A549 (cell line): ENCODE data around the gene TOP2A. TPM values are rescaled to one million over a fixed set of nuclear protein-coding genes. Genes with fewer than 3 reads are reported as not detected.

ENCODE experiments used
- ATAC-seq, 2 experiments: fragments of 200-7000 bp in 1 of 2; fragments of >200 bp in 1 of 2; cut with Nextera tagmentation in 1 of 2; cut with Tn5 transposase in 1 of 2; 3 replicates each; pipeline versions ENCODE4 v1.8.0 to v1.9.1; 2018 to 2020; ENCODE audit warnings: mild to moderate bottlenecking in 1 of 2, moderate library complexity in 1 of 2
- CTCF ChIA-PET: fragments of 300-600 bp; sonication (Branson Sonifier 250); formaldehyde crosslinking; extraction: SDS; loops from one replicate; lab custom pipeline; 2021; ENCODE audit warnings: antibody characterized with exemption, inconsistent platforms; lab: Yijun Ruan, JAX
- POLR2A ChIA-PET: fragments of 350-600 bp; formaldehyde crosslinking; extraction: SDS; loops from one replicate; lab custom pipeline; 2021; ENCODE audit warnings: antibody characterized with exemption, inconsistent platforms; lab: Yijun Ruan, JAX
- DNase-seq, 2 experiments: peaks; one replicate each; pipeline versions ENCODE4 v3.0.0 to v3.0.0-alpha.2; 2011 to 2016; ENCODE audit warnings: low read depth in 1 of 2, low spot score in 1 of 2
- FAIRE-seq: peaks from 2 replicates; lab custom pipeline; 2011; peaks lifted over from hg19 to GRCh38; lab: Jason Lieb, UNC
- H3K27ac ChIP-seq, 2 experiments: fragments of >200 bp; sonication (Bioruptor Twin); formaldehyde crosslinking; 3 replicates each; pipeline ENCODE4 v1.5.1; 2016 to 2017
- H3K4me1 ChIP-seq: fragments of >200 bp; sonication (Bioruptor Twin); formaldehyde crosslinking; 3 replicates; pipeline ENCODE4 v1.6.1; 2016
- H3K4me2 ChIP-seq: fragments of >200 bp; sonication (Bioruptor Twin); formaldehyde crosslinking; 3 replicates; pipeline ENCODE4 v1.6.1; 2016
- H3K4me3 ChIP-seq: fragments of >200 bp; sonication (Bioruptor Twin); formaldehyde crosslinking; 3 replicates; pipeline ENCODE4 v1.5.1; 2016
- H3K9me3 ChIP-seq: fragments of >200 bp; sonication (Bioruptor Twin); formaldehyde crosslinking; 3 replicates; pipeline ENCODE4 v1.6.1; 2016
- E2F6 ChIP-seq: IDR thresholded peaks from 2 replicates; pipeline ENCODE4 v1.6.1; 2012; ENCODE audit warnings: low read depth, borderline replicate concordance
- EP300 ChIP-seq, 2 experiments: fragments of >200 bp; sonication (Bioruptor Twin); formaldehyde crosslinking; IDR thresholded peaks; 2 replicates in 1 of 2; 3 replicates in 1 of 2; pipeline ENCODE4 v1.6.1; 2016 to 2017
- GATA3 ChIP-seq: IDR thresholded peaks from 2 replicates; pipeline ENCODE4 v1.6.1; 2012; ENCODE audit warnings: borderline replicate concordance
- HDAC2 ChIP-seq: fragments of 200-600 bp; sonication (generic); IDR thresholded peaks from 2 replicates; pipeline ENCODE4 v1.6.1; 2016
- HOXB13 ChIP-seq: fragments of 250-450 bp; sonication (Bioruptor Pico); IDR thresholded peaks from 2 replicates; pipeline ENCODE4 v1.5.0; 2020; ENCODE audit warnings: low read depth, mild to moderate bottlenecking, moderate library complexity
- JUN ChIP-seq, 2 experiments: fragments of >200 bp; sonication (Bioruptor Twin); formaldehyde crosslinking; IDR thresholded peaks; 2 replicates in 1 of 2; 3 replicates in 1 of 2; pipeline ENCODE4 v1.6.1; 2016 to 2017
- MAFK ChIP-seq: fragments of 450-650 bp; IDR thresholded peaks from 2 replicates; pipeline ENCODE4 v1.6.1; 2014; ENCODE audit not compliant: partially characterized antibody
- NFE2L2 ChIP-seq: fragments of 150-350 bp; conservative IDR thresholded peaks from 2 replicates; pipeline ENCODE4 v1.6.1; 2014; ENCODE audit warnings: low read length
- POLR2AphosphoS2 ChIP-seq: conservative IDR thresholded peaks from 2 replicates; pipeline ENCODE4 v1.6.1; 2012; ENCODE audit warnings: low read length, improper control_type of control experiment, inconsistent platforms
- RNF2 ChIP-seq: fragments of 200-600 bp; sonication (generic); IDR thresholded peaks from 2 replicates; pipeline ENCODE4 v1.6.1; 2016; ENCODE audit warnings: low read depth, mild to moderate bottlenecking, antibody characterized with exemption, moderate library complexity, borderline replicate concordance
- TFCP2L1 ChIP-seq: fragments of 250-450 bp; sonication (Bioruptor Pico); IDR thresholded peaks from 2 replicates; pipeline ENCODE4 v1.5.0; 2021; ENCODE audit warnings: mild to moderate bottlenecking
- WGBS: methylation state at CpG from one replicate; pipeline ENCODE4 v1.1.6; 2017; ENCODE audit errors: missing lambda C conversion rate; 5-methylcytosine and 5-hydroxymethylcytosine counted together
- polyA plus RNA-seq, 4 experiments: library from polyadenylated mRNA; depleted of rRNA in 3 of 4; stranded (reverse); fragments of >200 nt; fragmentation: RNase III in 1 of 4; extraction: RNeasy Plus Mini Kit Qiagen cat#74134 plus additional on column Dnase treatment in 1 of 4; gene quantifications; 2 replicates in 3 of 4; 3 replicates in 1 of 4; pipeline ENCODE4 v1.2.3, GENCODE V29; 2011 to 2017
- TF ChIP-seq, protein P1 (sequence below): IDR thresholded peaks from 2 replicates; pipeline ENCODE4 v1.6.1; 2012
- TF ChIP-seq, protein P2 (sequence below): fragments of 200-600 bp; sonication (generic); IDR thresholded peaks from 2 replicates; pipeline ENCODE4 v1.6.1; 2016; ENCODE audit warnings: antibody characterized with exemption, mild to moderate bottlenecking, moderate library complexity
- TF ChIP-seq, protein P3 (sequence below): fragments of 150-350 bp; IDR thresholded peaks from 2 replicates; pipeline ENCODE4 v1.6.1; 2014; ENCODE audit warnings: low read depth, mild to moderate bottlenecking, low read length

Gene TOP2A
- polyA plus RNA-seq, 2 of the 4 experiments (the other 2 are of a cell fraction): 226 to 416 TPM

DNA sequence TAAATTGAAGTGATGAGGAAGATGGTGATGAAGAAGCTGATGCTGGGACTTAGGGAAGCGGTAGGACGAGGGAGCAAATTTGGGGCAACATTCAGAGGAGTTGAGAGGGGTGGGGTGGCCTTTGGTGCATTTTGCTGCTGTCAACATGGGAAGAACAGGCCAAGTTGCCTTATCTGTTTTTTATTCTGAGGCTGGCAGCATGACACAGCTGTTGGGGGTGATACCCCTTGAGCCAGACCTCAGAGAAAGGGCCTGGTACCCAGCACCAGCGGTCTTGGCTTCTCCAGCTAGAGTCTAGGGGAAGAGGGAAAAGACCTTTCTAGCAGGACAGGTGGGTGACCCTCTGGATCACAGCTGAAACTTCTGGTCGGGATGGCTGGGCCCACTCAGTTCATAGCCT, 30.1 kb upstream of the TOP2A start:
- DNase-seq (no peak), ATAC-seq (no peak), FAIRE-seq (no peak)
- Histone ChIP-seq H3K4me3 (peak overlapping the region; percentile 78), H3K4me1 (peaks cover 59% of the 10 kb centered on the region), H3K4me2 (peak overlapping the region; percentile 91), H3K27ac (peak overlapping the region; percentile 98), H3K9me3 (no peaks in the 10 kb centered on the region)
- 24% methylated on average over 4 of the region's 4 CpGs for WGBS
- POLR2A ChIA-PET: interaction anchor here (0.8 to 1.9 kb wide), 7 partner anchors 8 to 1241 kb away, joined by 3 to 7 read pairs (median 3); partner anchors contain the start of gene EIF1
- peak in 1 of 2 experiments; percentile 25; a peak in 1 of 5 replicates for TF ChIP-seq JUN (IDR thresholded peaks at IDR 0.05)
- no peak; the same call in 1 of the 2 replicates for TF ChIP-seq POLR2AphosphoS2
- CTCF ChIA-PET: interaction anchor here (0.6 to 37.5 kb wide), 17 partner anchors 7 to 158 kb away, joined by 3 to 822 read pairs (median 5); partner anchors contain the start of gene IGFBP4

GRCh38 chr17:40447148-40447644, 29.5 kb upstream of the TOP2A start:
- Histone ChIP-seq H3K9me3 (no peaks in the 10 kb centered on the region), H3K4me1 (peaks cover 58% of the 10 kb centered on the region), H3K4me2 (peak overlapping the region; percentile 91), H3K4me3 (peak overlapping the region; percentile 78), H3K27ac (peak overlapping the region; percentile 98)
- no peak for FAIRE-seq
- no peak for ATAC-seq
- POLR2A ChIA-PET: interaction anchor here (0.8 to 1.9 kb wide), 8 partner anchors 8 to 1241 kb away, joined by 3 to 7 read pairs (median 4); partner anchors contain the start of gene EIF1
- CTCF ChIA-PET: interaction anchor here (0.7 to 37.5 kb wide), 15 partner anchors 6 to 157 kb away, joined by 3 to 822 read pairs (median 7); partner anchors contain the start of gene IGFBP4
- TF ChIP-seq HOXB13 (CRISPR knock-in tag) (no peak), NFE2L2 (no peak), HDAC2 (no peak), TFCP2L1 (CRISPR knock-in tag) (0 out of 2 replicates have a peak, but pooled peaks have one; percentile 4), MAFK (peak; percentile 87), GATA3 (0 out of 2 replicates have a peak, but pooled peaks have one; percentile 4), EP300 (IDR thresholded peaks at IDR 0.05) (no peak), JUN (IDR thresholded peaks at IDR 0.05) (no peak; a peak in 1 of 5 replicates), E2F6 (0 out of 2 replicates have a peak, but pooled peaks have one; percentile 23), RNF2 (no peak)
- TF ChIP-seq, protein P1, sequence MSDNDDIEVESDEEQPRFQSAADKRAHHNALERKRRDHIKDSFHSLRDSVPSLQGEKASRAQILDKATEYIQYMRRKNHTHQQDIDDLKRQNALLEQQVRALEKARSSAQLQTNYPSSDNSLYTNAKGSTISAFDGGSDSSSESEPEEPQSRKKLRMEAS: peak; percentile 48; the same call in 1 of the 2 replicates
- TF ChIP-seq, protein P2, sequence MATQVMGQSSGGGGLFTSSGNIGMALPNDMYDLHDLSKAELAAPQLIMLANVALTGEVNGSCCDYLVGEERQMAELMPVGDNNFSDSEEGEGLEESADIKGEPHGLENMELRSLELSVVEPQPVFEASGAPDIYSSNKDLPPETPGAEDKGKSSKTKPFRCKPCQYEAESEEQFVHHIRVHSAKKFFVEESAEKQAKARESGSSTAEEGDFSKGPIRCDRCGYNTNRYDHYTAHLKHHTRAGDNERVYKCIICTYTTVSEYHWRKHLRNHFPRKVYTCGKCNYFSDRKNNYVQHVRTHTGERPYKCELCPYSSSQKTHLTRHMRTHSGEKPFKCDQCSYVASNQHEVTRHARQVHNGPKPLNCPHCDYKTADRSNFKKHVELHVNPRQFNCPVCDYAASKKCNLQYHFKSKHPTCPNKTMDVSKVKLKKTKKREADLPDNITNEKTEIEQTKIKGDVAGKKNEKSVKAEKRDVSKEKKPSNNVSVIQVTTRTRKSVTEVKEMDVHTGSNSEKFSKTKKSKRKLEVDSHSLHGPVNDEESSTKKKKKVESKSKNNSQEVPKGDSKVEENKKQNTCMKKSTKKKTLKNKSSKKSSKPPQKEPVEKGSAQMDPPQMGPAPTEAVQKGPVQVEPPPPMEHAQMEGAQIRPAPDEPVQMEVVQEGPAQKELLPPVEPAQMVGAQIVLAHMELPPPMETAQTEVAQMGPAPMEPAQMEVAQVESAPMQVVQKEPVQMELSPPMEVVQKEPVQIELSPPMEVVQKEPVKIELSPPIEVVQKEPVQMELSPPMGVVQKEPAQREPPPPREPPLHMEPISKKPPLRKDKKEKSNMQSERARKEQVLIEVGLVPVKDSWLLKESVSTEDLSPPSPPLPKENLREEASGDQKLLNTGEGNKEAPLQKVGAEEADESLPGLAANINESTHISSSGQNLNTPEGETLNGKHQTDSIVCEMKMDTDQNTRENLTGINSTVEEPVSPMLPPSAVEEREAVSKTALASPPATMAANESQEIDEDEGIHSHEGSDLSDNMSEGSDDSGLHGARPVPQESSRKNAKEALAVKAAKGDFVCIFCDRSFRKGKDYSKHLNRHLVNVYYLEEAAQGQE: no peak
- TF ChIP-seq, protein P3, sequence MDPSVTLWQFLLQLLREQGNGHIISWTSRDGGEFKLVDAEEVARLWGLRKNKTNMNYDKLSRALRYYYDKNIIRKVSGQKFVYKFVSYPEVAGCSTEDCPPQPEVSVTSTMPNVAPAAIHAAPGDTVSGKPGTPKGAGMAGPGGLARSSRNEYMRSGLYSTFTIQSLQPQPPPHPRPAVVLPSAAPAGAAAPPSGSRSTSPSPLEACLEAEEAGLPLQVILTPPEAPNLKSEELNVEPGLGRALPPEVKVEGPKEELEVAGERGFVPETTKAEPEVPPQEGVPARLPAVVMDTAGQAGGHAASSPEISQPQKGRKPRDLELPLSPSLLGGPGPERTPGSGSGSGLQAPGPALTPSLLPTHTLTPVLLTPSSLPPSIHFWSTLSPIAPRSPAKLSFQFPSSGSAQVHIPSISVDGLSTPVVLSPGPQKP: no peak
- TF ChIP-seq, all 56 proteins: peak for 5
- 7% methylated on average over 8 of the region's 8 CpGs for WGBS
- no peak for DNase-seq
